SU-DHL-6 (cell line): Measurements from ENCODE around the gene AGPAT4.

Experiments used
- H2AFZ ChIP-seq: fragments of 200-600 bp; sonication (generic); 2 replicates; pipeline ENCODE4 v1.6.1; 2014; ENCODE audit warnings: low read depth, mild to moderate bottlenecking, moderate library complexity, mixed read lengths, antibody characterized with exemption, low read length; ENCODE audit not compliant: severe bottlenecking
- H3F3A ChIP-seq: fragments of 200-600 bp; shearing (Covaris generic); 2 replicates; pipeline ENCODE4 v1.6.0; 2016; ENCODE audit warnings: antibody characterized with exemption, mild to moderate bottlenecking; ENCODE audit not compliant: insufficient read depth
- H3K27ac ChIP-seq: fragments of 200-600 bp; sonication (generic); 2 replicates; pipeline ENCODE4 v1.5.1; 2016; ENCODE audit warnings: low read depth, mild to moderate bottlenecking, low read length, moderate library complexity, mixed read lengths
- H3K27me3 ChIP-seq: fragments of 200-600 bp; sonication (generic), shearing (Covaris generic); 2 replicates; pipeline ENCODE4 v1.6.0; 2014; ENCODE audit warnings: mild to moderate bottlenecking, low read length
- H3K36me3 ChIP-seq: fragments of 200-600 bp; sonication (generic); 2 replicates; pipeline ENCODE4 v1.6.1; 2014; ENCODE audit warnings: mild to moderate bottlenecking, low read length, mixed read lengths
- H3K4me2 ChIP-seq: fragments of 300-600, 200-600 bp; shearing (Covaris generic), sonication (generic); 2 replicates; pipeline ENCODE4 v1.6.0; 2014; ENCODE audit warnings: low read length, low read depth, mild to moderate bottlenecking; ENCODE audit not compliant: poor library complexity, severe bottlenecking
- H3K4me3 ChIP-seq: fragments of 200-600 bp; sonication (generic); 2 replicates; pipeline ENCODE4 v1.5.1; 2014; ENCODE audit warnings: antibody characterized with exemption, low read length, mild to moderate bottlenecking, mixed read lengths; ENCODE audit not compliant: insufficient read depth, poor library complexity, severe bottlenecking
- H3K79me2 ChIP-seq: fragments of 200-600 bp; sonication (generic); 2 replicates; pipeline ENCODE4 v1.6.1; 2014; ENCODE audit warnings: mild to moderate bottlenecking, low read length, moderate library complexity; ENCODE audit not compliant: insufficient read depth
- H3K9ac ChIP-seq: fragments of 200-600 bp; sonication (generic); 2 replicates; pipeline ENCODE4 v1.7.0; 2014; ENCODE audit warnings: mild to moderate bottlenecking, low read length
- H3K9me2 ChIP-seq: fragments of 200-600 bp; sonication (generic); replicated peaks from 2 replicates; pipeline ENCODE4 v1.6.1; 2014; ENCODE audit warnings: low read length; ENCODE audit not compliant: insufficient read depth
- H3K9me3 ChIP-seq: fragments of 200-600 bp; sonication (generic); 2 replicates; pipeline ENCODE4 v1.6.1; 2014; ENCODE audit warnings: low read length, mixed read lengths; ENCODE audit not compliant: insufficient read depth
- H4K20me1 ChIP-seq: fragments of 200-600 bp; sonication (generic); 2 replicates; pipeline ENCODE4 v1.6.1; 2014; ENCODE audit warnings: low read depth, mild to moderate bottlenecking, antibody characterized with exemption, low read length, moderate library complexity, mixed read lengths
- CTCF ChIP-seq: fragments of 200-600 bp; sonication (generic); IDR thresholded peaks from one replicate; pipeline ENCODE4 v1.5.1; 2017; ENCODE audit warnings: antibody characterized with exemption, mild to moderate bottlenecking, low read length, moderate library complexity; ENCODE audit not compliant: insufficient read depth, poor library complexity, severe bottlenecking
- EZH2phosphoT487 ChIP-seq: fragments of 200-600 bp; sonication (generic), shearing (Covaris generic); conservative IDR thresholded peaks from 2 replicates; pipeline ENCODE4 v1.6.1; 2018; ENCODE audit warnings: mild to moderate bottlenecking, antibody characterized with exemption, low read length, moderate library complexity, mixed read lengths

Gene AGPAT4

GRCh38 chr6:161150136-161150535, 123.7 kb downstream of the AGPAT4 start:
- H3K79me2 ChIP-seq = no peaks in the 10 kb centered on the region
- no peaks in the 10 kb centered on the region for H3K36me3 ChIP-seq
- no peak overlapping the region for H2AFZ ChIP-seq
- no peaks in the 10 kb centered on the region for H3K27me3 ChIP-seq
- no peaks in the 10 kb centered on the region for H3F3A ChIP-seq
- H3K4me3 ChIP-seq = no peak overlapping the region
- H3K9me3 ChIP-seq = no peaks in the 10 kb centered on the region
- H3K27ac ChIP-seq = no peak overlapping the region
- TF ChIP-seq EZH2phosphoT487 = no peak
- no peak for TF ChIP-seq CTCF
- H3K9me2 ChIP-seq = no peaks in the 10 kb centered on the region
- H3K9ac ChIP-seq = no peak overlapping the region
- no peaks in the 10 kb centered on the region for H4K20me1 ChIP-seq
- H3K4me2 ChIP-seq = no peak overlapping the region

DNA sequence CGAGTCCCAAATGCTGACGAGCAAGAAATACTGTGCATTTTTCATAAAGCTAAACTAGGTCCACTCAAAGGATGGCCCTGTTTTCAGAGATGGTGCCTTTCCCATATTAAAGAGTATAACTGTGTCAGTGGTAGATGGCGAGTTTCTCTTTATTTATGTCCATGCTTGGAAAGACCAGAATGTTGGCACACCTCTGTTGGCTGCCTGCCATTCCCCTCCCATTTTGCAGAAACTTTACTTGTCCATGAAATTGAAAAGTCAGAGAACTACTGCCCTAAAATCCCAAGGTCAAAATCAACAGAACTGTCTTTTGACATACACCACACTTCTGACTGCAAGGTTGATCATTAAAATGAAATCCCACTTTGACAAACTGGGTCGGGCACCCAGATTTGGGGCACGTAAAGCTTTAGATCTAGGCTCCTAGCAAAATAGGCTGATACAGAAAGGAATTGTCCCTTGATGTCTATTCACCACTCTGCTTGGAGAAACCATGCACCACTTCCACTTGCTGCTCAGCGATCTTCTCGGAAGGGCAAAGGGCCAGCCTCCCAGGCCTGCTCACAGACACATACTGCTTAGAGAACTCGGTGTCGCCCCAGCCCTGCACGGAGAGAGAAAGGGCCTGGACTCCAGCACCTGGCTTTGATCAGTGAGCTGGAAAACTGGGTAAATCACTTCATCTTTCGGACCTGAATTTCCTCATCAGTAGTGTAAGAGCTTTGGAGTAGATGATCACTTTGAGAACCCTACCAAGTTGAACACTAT, 130.0 kb downstream of the AGPAT4 start:
- H3F3A ChIP-seq = no peaks in the 10 kb centered on the region
- H3K4me3 ChIP-seq = no peak overlapping the region
- H3K4me2 ChIP-seq = no peak overlapping the region
- no peaks in the 10 kb centered on the region for H3K9me3 ChIP-seq
- no peaks in the 10 kb centered on the region for H3K9me2 ChIP-seq
- no peak overlapping the region for H3K9ac ChIP-seq
- H3K27me3 ChIP-seq = no peaks in the 10 kb centered on the region
- H3K36me3 ChIP-seq = no peaks in the 10 kb centered on the region
- H3K79me2 ChIP-seq = no peaks in the 10 kb centered on the region
- no peak for TF ChIP-seq EZH2phosphoT487
- no peak for TF ChIP-seq CTCF
- no peak overlapping the region for H2AFZ ChIP-seq
- no peak overlapping the region for H3K27ac ChIP-seq
- H4K20me1 ChIP-seq = no peaks in the 10 kb centered on the region

GRCh38 chr6:161142957-161143296, 130.9 kb downstream of the AGPAT4 start:
- TF ChIP-seq EZH2phosphoT487 = no peak
- no peak for TF ChIP-seq CTCF
- Histone ChIP-seq H2AFZ (no peak overlapping the region), H3K4me2 (no peak overlapping the region), H3K27me3 (no peaks in the 10 kb centered on the region), H3K36me3 (no peaks in the 10 kb centered on the region), H3K79me2 (no peaks in the 10 kb centered on the region), H3F3A (no peaks in the 10 kb centered on the region), H3K4me3 (no peak overlapping the region), H3K9me3 (no peaks in the 10 kb centered on the region), H3K9ac (no peak overlapping the region), H4K20me1 (no peaks in the 10 kb centered on the region), H3K27ac (no peak overlapping the region), H3K9me2 (no peaks in the 10 kb centered on the region)
